Fibroblast of lung (primary cell): Measurements from ENCODE around the gene SLC25A42.

Experiments
- EZH2 ChIP-seq: IDR thresholded peaks from 2 replicates; pipeline ENCODE4 v1.5.1; 2012; ENCODE audit warnings: low read length, control low read depth, mild to moderate bottlenecking; ENCODE audit errors: missing control alignments
- TF ChIP-seq, protein P1 (sequence below), 2 donors: IDR thresholded peaks in 1 of 2; conservative IDR thresholded peaks in 1 of 2; 1 replicate in 1 of 2; 2 replicates in 1 of 2; pipeline ENCODE4 v1.5.1; 2011 to 2012; ENCODE audit warnings: low read length in 2 of 2, control low read depth in 1 of 2, inconsistent platforms in 1 of 2, low read depth in 1 of 2, mild to moderate bottlenecking in 1 of 2

DNA sequence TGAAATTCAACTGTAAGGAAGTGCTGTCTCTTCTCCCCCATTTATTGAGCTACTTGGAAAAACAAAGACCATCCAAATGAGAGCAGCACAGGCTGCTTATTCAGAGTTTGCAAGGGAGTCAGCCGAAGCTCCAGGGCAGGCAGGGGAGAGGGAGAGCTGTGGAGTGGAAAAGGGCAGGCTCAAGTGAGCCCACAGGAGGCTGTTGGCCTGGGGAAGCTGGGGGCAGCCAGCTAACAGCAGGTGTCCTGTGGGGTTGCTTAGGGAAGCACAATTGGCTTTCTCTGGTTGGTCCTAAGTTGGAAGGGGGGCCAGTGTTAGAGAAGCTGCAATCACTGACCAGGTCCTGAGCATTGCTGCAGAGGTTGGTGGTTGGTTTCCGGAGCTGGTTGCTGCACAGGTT lies 23.9 kb downstream of the SLC25A42 start:
- TF ChIP-seq, protein P1, sequence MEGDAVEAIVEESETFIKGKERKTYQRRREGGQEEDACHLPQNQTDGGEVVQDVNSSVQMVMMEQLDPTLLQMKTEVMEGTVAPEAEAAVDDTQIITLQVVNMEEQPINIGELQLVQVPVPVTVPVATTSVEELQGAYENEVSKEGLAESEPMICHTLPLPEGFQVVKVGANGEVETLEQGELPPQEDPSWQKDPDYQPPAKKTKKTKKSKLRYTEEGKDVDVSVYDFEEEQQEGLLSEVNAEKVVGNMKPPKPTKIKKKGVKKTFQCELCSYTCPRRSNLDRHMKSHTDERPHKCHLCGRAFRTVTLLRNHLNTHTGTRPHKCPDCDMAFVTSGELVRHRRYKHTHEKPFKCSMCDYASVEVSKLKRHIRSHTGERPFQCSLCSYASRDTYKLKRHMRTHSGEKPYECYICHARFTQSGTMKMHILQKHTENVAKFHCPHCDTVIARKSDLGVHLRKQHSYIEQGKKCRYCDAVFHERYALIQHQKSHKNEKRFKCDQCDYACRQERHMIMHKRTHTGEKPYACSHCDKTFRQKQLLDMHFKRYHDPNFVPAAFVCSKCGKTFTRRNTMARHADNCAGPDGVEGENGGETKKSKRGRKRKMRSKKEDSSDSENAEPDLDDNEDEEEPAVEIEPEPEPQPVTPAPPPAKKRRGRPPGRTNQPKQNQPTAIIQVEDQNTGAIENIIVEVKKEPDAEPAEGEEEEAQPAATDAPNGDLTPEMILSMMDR (conservative IDR thresholded peaks at IDR 0.05 in 1 of 2, IDR thresholded peaks at IDR 0.05 in 1 of 2; ENCODE audit: low read depth in 1 of 2, low read length in 2 of 2): no peak
- no peak for TF ChIP-seq EZH2
